Endothelial cell of umbilical vein (primary cell): ENCODE measurements around the gene SYK. TPM values are rescaled to one million over a fixed set of nuclear protein-coding genes. Genes with fewer than 3 reads are reported as not detected.

Source experiments
- BruUV-seq: library from RNA; stranded (reverse); fragments of 400-500 nt; replicated peaks from 2 replicates; lab custom pipeline; 2021; lab: Mats Ljungman, UMichigan
- CTCF ChIA-PET: fragments of 300-600, 350-600 bp; sonication (Branson Sonifier 250); formaldehyde crosslinking; loops from one replicate; lab custom pipeline; 2021; ENCODE audit warnings: antibody characterized with exemption, inconsistent platforms; lab: Charles Lee
- POLR2A ChIA-PET: fragments of 300-600, 350-600 bp; sonication (Branson Sonifier 250); formaldehyde crosslinking; loops from one replicate; lab custom pipeline; 2021; ENCODE audit warnings: antibody characterized with exemption, inconsistent platforms; lab: Charles Lee
- DNase-seq: peaks from one replicate; pipeline ENCODE4 v3.0.0-alpha.2; 2011; ENCODE audit warnings: low read depth, low spot score
- FAIRE-seq: peaks from 2 replicates; lab custom pipeline; 2011; peaks lifted over from hg19 to GRCh38; lab: Jason Lieb, UNC
- H2AFZ ChIP-seq: 2 replicates; pipeline ENCODE4 v1.6.0; 2012; ENCODE audit warnings: low read depth, low read length, control low read depth, inconsistent platforms
- H3K27ac ChIP-seq: 2 replicates; pipeline ENCODE4 v1.5.1; 2011; ENCODE audit warnings: low read depth, mild to moderate bottlenecking, control low read depth, low read length, moderate library complexity; ENCODE audit not compliant: insufficient read depth
- H3K27me3 ChIP-seq, 2 experiments: 2 replicates each; pipeline versions ENCODE4 v1.6.0 to v1.6.1; 2011; ENCODE audit warnings: low read length in 2 of 2, mixed read lengths in 1 of 2; ENCODE audit not compliant: control insufficient read depth in 2 of 2, insufficient read depth in 2 of 2
- H3K36me3 ChIP-seq, 2 experiments: 2 replicates in 1 of 2; 3 replicates in 1 of 2; pipeline ENCODE4 v1.5.1; 2011; ENCODE audit warnings: low read length in 2 of 2, mild to moderate bottlenecking in 1 of 2, moderate library complexity in 1 of 2; ENCODE audit not compliant: control insufficient read depth in 2 of 2, insufficient read depth in 2 of 2; ENCODE audit errors: extremely low read depth in 1 of 2
- H3K4me1 ChIP-seq: 3 replicates; pipeline ENCODE4 v1.5.1; 2011; ENCODE audit warnings: mild to moderate bottlenecking, low read length; ENCODE audit not compliant: control insufficient read depth, insufficient read depth; ENCODE audit errors: extremely low read depth
- H3K4me2 ChIP-seq: 2 replicates; pipeline ENCODE4 v1.6.1; 2011; ENCODE audit warnings: low read length, control low read depth, mixed read lengths; ENCODE audit not compliant: insufficient read depth
- H3K4me3 ChIP-seq, 3 experiments: fragments of 200-600 bp in 1 of 3; sonication (generic), shearing (Covaris generic) in 1 of 3; replicated peaks in 1 of 3; 2 replicates each; pipeline ENCODE4 v1.5.1; 2011 to 2016; ENCODE audit warnings: control low read depth in 3 of 3, low read length in 3 of 3, mild to moderate bottlenecking in 2 of 3, inconsistent platforms in 1 of 3, low read depth in 1 of 3, moderate library complexity in 1 of 3; ENCODE audit not compliant: insufficient read depth in 1 of 3
- H3K79me2 ChIP-seq: 2 replicates; pipeline ENCODE4 v1.6.0; 2012; ENCODE audit warnings: low read length, inconsistent platforms; ENCODE audit not compliant: control insufficient read depth, insufficient read depth
- H3K9ac ChIP-seq: replicated peaks from 2 replicates; pipeline ENCODE3; 2011; ENCODE audit warnings: low read length, control low read depth; ENCODE audit not compliant: insufficient read depth; ENCODE audit errors: extremely low read depth
- H3K9me1 ChIP-seq: replicated peaks from 3 replicates; pipeline ENCODE4 v1.6.0; 2011; ENCODE audit warnings: mild to moderate bottlenecking, low read length; ENCODE audit not compliant: control insufficient read depth, insufficient read depth; ENCODE audit errors: extremely low read depth
- H3K9me3 ChIP-seq: replicated peaks from 2 replicates; pipeline ENCODE4 v1.5.1; 2012; ENCODE audit warnings: low read length, inconsistent platforms; ENCODE audit not compliant: control insufficient read depth, insufficient read depth
- H4K20me1 ChIP-seq: replicated peaks from 2 replicates; pipeline ENCODE3; 2011; ENCODE audit warnings: mild to moderate bottlenecking, low read length; ENCODE audit not compliant: control insufficient read depth, insufficient read depth; ENCODE audit errors: extremely low read depth
- CTCF ChIP-seq, 2 donors: IDR thresholded peaks; 1 replicate in 1 of 2; 2 replicates in 1 of 2; pipeline ENCODE4 v1.5.1; 2011; ENCODE audit warnings: low read length in 2 of 2, mild to moderate bottlenecking in 2 of 2, moderate library complexity in 2 of 2, control low read depth in 1 of 2, inconsistent platforms in 1 of 2, low read depth in 1 of 2; ENCODE audit not compliant: insufficient read depth in 1 of 2; ENCODE audit errors: extremely low read depth in 1 of 2
- EZH2 ChIP-seq: IDR thresholded peaks from 2 replicates; pipeline ENCODE4 v1.6.1; 2012; ENCODE audit warnings: borderline replicate concordance, low read depth, mild to moderate bottlenecking, moderate library complexity, low read length, inconsistent platforms; ENCODE audit not compliant: severe bottlenecking
- FOS ChIP-seq: IDR thresholded peaks from 2 replicates; pipeline ENCODE4 v1.6.1; 2011; ENCODE audit warnings: mild to moderate bottlenecking, low read length, moderate library complexity, borderline replicate concordance; ENCODE audit not compliant: insufficient read depth
- GATA2 ChIP-seq: IDR thresholded peaks from 2 replicates; pipeline ENCODE4 v1.7.0; 2011; ENCODE audit warnings: low read depth, mild to moderate bottlenecking, moderate library complexity, mixed read lengths, low read length; ENCODE audit not compliant: insufficient read length, insufficient read depth
- JUN ChIP-seq: IDR thresholded peaks from 2 replicates; pipeline ENCODE4 v1.6.1; 2011; ENCODE audit warnings: borderline replicate concordance, low read depth; ENCODE audit not compliant: insufficient read length, insufficient read depth
- MAX ChIP-seq: IDR thresholded peaks from 2 replicates; pipeline ENCODE4 v1.6.1; 2011; ENCODE audit not compliant: insufficient read depth, insufficient read length
- MYC ChIP-seq: IDR thresholded peaks from one replicate; pipeline ENCODE4 v1.6.1; 2011; ENCODE audit warnings: mild to moderate bottlenecking, low read depth, low read length
- POLR2A ChIP-seq: IDR thresholded peaks from 2 replicates; pipeline ENCODE4 v1.6.1; 2012; ENCODE audit warnings: low read depth, mild to moderate bottlenecking, control low read depth, low read length
- POLR2AphosphoS5 ChIP-seq: IDR thresholded peaks from 2 replicates; pipeline ENCODE4 v1.6.1; 2012; ENCODE audit warnings: low read depth, mild to moderate bottlenecking, control low read depth, low read length, moderate library complexity; ENCODE audit not compliant: insufficient read depth
- dilution Hi-C: fragments of 300-500 bp; cut with MboI; formaldehyde crosslinking; loops from one replicate; pipeline ENCODE4 v1.15.0; 2019; ENCODE audit warnings: low sequenced_read_pairs; ENCODE audit not compliant: extremely low pct_ligation_motif_present
- intact Hi-C: fragments of 100-400 bp; cut with micrococcal nuclease; formaldehyde crosslinking; loops from one replicate; pipeline ENCODE4 v1.10.0; 2022
- polyA plus RNA-seq, 4 experiments: library from polyadenylated mRNA; depleted of rRNA in 3 of 4; stranded (reverse) in 3 of 4; unstranded in 1 of 4; fragments of >200 nt; gene quantifications; 2 replicates each; pipeline versions ENCODE4 v1.2.1 to v1.2.3, GENCODE V29; 2011 to 2012; ENCODE audit warnings: missing spikeins in 1 of 4
- total RNA-seq: library from RNA; stranded (reverse); gene quantifications from 2 replicates; pipeline ENCODE4 v1.2.3, GENCODE V29; 2021

The SYK gene
- total and polyA plus RNA-seq, 2 donors (not counting 3 experiments of a cell fraction or from before 2014, with no cell fraction given) = not detected

- TF ChIP-seq MAX = no peak
- TF ChIP-seq POLR2A = no peak
- no peak for TF ChIP-seq GATA2
- TF ChIP-seq EZH2 = no peak
- CTCF ChIA-PET = no interaction called here
- no peaks in the 10 kb centered on the region for H3K9me1 ChIP-seq
- H2AFZ ChIP-seq = no peak overlapping the region
- H3K4me1 ChIP-seq = no peaks in the 10 kb centered on the region
- H4K20me1 ChIP-seq = no peaks in the 10 kb centered on the region
- POLR2A ChIA-PET = no interaction called here
- no peaks in the 10 kb centered on the region for H3K36me3 ChIP-seq
- FAIRE-seq = no peak
- no peak overlapping the region for H3K27ac ChIP-seq
- dilution Hi-C loops = no loop called here
- H3K9ac ChIP-seq = no peak overlapping the region
- H3K9me3 ChIP-seq = no peaks in the 10 kb centered on the region
- no peaks in the 10 kb centered on the region for H3K79me2 ChIP-seq
- no peaks in the 10 kb centered on the region for H3K27me3 ChIP-seq
- intact Hi-C loops = no loop called here
- no peak for DNase-seq
- H3K4me3 ChIP-seq = no peak overlapping the region
- H3K4me2 ChIP-seq = no peak overlapping the region
- no TSS peak for BruUV-seq
Measured at GRCh38 chr9:90767523-90768100, 34.0 kb upstream of the SYK start.

- no TSS peak for BruUV-seq
- dilution Hi-C loops = no loop called here
Measured at GRCh38 chr9:90770182-90770738, 31.4 kb upstream of the SYK start.

More at GRCh38 chr9:90770182-90770738, 31.4 kb upstream of the SYK start:
- CTCF ChIA-PET = no interaction called here
- no peak for DNase-seq
- Histone ChIP-seq H4K20me1 (no peaks in the 10 kb centered on the region), H3K4me3 (no peak overlapping the region), H3K9ac (no peak overlapping the region), H3K4me2 (no peak overlapping the region), H3K36me3 (no peaks in the 10 kb centered on the region), H3K79me2 (no peaks in the 10 kb centered on the region), H3K4me1 (no peaks in the 10 kb centered on the region), H3K27me3 (no peaks in the 10 kb centered on the region), H3K9me1 (no peaks in the 10 kb centered on the region), H3K27ac (no peak overlapping the region), H3K9me3 (no peaks in the 10 kb centered on the region), H2AFZ (no peak overlapping the region)
- intact Hi-C loops = no loop called here
- POLR2A ChIA-PET = no interaction called here
- FAIRE-seq = no peak
- TF ChIP-seq MAX (no peak), FOS (no peak), GATA2 (no peak), CTCF (IDR thresholded peaks at IDR 0.05; ENCODE audit: extremely low read depth in 1 of 2, insufficient read depth in 1 of 2, low read depth in 1 of 2, low read length in 2 of 2) (no peak), POLR2A (no peak), MYC (no peak), JUN (no peak), POLR2AphosphoS5 (no peak), EZH2 (no peak)
